ENCODE data around the gene CDC27.
"Not testable (repeated sequence)": the region's sequence is repeated elsewhere in the genome, so short reads cannot be mapped to it uniquely, and the experiment has no call there.

CDC27 gene, protein sequence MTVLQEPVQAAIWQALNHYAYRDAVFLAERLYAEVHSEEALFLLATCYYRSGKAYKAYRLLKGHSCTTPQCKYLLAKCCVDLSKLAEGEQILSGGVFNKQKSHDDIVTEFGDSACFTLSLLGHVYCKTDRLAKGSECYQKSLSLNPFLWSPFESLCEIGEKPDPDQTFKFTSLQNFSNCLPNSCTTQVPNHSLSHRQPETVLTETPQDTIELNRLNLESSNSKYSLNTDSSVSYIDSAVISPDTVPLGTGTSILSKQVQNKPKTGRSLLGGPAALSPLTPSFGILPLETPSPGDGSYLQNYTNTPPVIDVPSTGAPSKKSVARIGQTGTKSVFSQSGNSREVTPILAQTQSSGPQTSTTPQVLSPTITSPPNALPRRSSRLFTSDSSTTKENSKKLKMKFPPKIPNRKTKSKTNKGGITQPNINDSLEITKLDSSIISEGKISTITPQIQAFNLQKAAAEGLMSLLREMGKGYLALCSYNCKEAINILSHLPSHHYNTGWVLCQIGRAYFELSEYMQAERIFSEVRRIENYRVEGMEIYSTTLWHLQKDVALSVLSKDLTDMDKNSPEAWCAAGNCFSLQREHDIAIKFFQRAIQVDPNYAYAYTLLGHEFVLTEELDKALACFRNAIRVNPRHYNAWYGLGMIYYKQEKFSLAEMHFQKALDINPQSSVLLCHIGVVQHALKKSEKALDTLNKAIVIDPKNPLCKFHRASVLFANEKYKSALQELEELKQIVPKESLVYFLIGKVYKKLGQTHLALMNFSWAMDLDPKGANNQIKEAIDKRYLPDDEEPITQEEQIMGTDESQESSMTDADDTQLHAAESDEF

GRCh38 chr17:47188876-47189731 lies at the start of gene CDC27:
Gene CDC27, minus strand, starts transcription at chr17:47189295. Its CDS starts 123 bp downstream, at chr17:47189172.
- DNase-seq (ENCODE audit: low read depth) = peak; percentile 100

DNA sequence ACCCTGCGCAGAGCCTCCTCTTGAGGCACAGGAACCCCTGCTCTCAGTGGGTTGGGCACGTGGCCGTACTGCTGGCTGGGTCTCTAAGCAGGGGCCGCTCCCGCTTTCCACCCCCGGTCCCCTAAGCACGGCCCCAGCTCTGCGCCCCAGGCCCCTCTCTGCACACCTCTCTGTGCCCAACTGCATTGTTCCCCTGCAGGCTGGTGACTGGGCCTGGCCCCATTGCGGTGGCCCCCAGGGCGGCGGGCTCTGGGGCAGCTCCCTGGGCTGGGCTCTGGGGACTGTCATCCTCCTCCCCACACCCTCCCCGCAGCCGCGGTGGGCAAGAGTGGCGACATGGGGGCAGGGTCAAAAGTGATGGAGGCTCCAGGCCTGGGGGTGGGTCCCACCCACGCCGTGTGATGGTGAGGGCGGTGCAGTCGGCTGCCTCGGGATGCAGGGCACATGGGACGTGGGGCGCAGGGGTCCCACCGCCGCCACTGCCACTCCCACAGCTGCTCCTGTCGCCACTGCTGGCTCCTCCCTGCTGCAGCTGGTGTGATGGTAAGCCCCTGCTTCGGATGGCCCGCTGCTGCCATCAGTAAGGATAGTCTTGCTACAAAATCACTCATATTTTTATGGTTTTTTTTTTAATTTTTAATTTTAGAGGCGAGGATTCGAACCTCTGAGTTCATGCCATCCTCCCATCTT lies 49.4 kb upstream of the CDC27 start:
- no peak for DNase-seq (ENCODE audit: low read depth)

DNA sequence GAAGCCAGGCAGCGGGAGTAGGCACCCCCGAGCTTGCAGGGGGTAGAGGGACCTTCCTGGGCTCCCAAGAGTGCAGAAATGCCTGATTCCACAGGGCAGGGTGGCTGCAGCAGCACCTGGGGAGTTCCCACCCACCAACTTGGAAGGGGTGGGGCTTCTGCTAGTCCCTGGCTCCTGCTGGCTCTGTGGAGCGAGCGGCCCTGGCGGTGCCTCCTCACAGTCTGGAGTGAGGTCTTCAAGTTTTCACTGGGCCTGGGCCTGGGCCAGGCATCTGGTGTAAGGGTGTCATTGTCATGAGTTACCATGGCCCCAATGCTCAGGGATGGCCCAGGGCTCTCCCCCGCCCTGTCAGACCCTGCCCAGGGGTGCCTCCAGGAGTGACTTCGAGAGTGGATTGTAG lies 48.7 kb upstream of the CDC27 start:
- no peak for DNase-seq (ENCODE audit: low read depth)

GRCh38 chr17:47235923-47236322 lies 46.8 kb upstream of the CDC27 start:
- DNase-seq (ENCODE audit: low read depth) = no peak

GRCh38 chr17:47235506-47235905 lies 46.4 kb upstream of the CDC27 start:
- DNase-seq (ENCODE audit: low read depth) = no peak

DNA sequence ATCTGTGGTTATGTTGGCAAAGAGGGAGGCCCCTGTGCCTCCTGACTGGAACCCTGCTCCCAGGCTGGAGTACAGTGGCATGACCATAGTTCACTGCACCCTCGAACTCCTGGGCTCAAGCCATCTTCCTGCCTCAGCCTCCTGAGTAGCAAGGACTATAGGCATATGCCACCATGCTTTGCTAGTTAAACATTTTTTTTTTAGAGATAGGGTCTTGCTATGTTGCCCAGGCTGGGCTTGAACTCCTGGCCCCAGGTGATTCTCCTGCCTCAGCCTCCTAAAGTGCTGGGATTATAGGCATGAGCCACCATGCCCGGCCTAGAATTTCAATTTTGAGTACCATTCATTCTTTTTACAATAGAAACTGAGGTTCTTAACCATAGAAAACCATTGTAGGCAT lies 43.4 kb upstream of the CDC27 start:
- DNase-seq (ENCODE audit: low read depth) = no peak

GRCh38 chr17:47231866-47232265 lies 42.8 kb upstream of the CDC27 start:
- DNase-seq (ENCODE audit: low read depth) = no peak

- DNase-seq (ENCODE audit: low read depth) = no peak
Measured at GRCh38 chr17:47231334-47231733, 42.2 kb upstream of the CDC27 start.

- DNase-seq (ENCODE audit: low read depth) = no peak
Measured at GRCh38 chr17:47230864-47231263, 41.8 kb upstream of the CDC27 start.

GRCh38 chr17:47229535-47230443 lies 40.7 kb upstream of the CDC27 start:
- peak; percentile 57 for DNase-seq (ENCODE audit: low read depth)

- DNase-seq (ENCODE audit: low read depth) = no peak
Measured at GRCh38 chr17:47227862-47228261, 38.8 kb upstream of the CDC27 start.

DNA sequence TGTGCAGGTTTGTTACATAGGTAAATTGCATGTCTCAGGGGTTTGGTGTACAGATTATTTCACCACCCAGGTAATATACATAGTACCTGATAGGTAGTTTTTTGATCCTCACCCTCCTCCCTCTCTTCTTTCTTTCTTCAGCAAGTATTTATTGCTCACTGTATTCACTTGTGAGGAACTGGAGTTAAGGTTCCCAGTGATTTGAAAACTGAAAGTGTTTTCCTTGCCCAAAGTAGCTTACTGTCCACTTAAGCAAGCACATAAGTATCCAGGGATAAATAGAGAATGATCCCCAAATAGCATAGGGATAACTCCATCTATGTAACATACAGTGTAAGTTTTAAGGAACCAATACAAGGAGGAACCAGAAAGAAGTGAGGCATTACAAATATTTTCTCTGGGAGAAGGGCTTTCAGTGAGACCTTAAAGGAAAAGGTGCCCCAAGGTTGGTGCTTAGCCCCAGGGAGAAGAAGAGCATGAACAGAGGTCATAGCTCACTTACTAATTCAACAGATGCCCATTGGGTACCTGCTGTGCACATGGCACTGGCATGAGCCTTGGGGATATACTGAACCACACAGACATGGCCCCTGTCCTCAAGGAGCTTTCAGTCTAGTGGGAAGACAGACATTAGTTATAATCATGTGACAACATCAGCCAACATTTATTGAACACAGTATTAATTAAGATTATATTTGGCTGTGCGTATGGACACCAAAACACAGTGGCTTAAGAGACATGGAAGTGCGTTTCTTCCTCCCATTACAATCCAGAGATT lies 37.0 kb upstream of the CDC27 start:
- DNase-seq (ENCODE audit: low read depth) = no peak

DNA sequence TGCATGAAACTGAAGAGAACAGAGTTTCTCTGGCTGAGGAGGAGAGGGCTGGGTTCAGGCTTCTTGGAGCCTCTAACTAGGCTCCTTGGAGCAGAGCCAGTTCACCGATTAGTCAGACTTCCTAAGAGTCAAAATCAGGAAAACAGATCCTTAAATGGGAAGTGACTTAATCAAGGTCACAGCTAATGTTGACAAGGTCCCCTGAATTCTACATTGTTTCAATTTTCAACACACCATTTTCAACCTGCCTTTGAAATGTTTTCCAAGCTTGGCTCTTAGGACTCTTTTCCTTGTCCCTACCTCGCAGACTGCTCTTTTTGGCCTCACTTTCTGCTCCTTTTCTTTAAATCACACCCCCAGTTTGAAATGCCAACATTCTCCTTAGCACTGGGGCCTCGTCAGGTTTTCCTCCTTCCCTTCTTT lies 36.4 kb upstream of the CDC27 start:
- DNase-seq (ENCODE audit: low read depth) = no peak

- DNase-seq (ENCODE audit: low read depth) = no peak
Measured at GRCh38 chr17:47224966-47225365, 35.9 kb upstream of the CDC27 start.

- DNase-seq (ENCODE audit: low read depth) = not testable (repeated sequence)
Measured at GRCh38 chr17:47224077-47224476, 35.0 kb upstream of the CDC27 start.

- DNase-seq (ENCODE audit: low read depth) = no peak
Measured at GRCh38 chr17:47223460-47223859, 34.4 kb upstream of the CDC27 start.

GRCh38 chr17:47223007-47223406 lies 33.9 kb upstream of the CDC27 start:
- DNase-seq (ENCODE audit: low read depth) = no peak

DNA sequence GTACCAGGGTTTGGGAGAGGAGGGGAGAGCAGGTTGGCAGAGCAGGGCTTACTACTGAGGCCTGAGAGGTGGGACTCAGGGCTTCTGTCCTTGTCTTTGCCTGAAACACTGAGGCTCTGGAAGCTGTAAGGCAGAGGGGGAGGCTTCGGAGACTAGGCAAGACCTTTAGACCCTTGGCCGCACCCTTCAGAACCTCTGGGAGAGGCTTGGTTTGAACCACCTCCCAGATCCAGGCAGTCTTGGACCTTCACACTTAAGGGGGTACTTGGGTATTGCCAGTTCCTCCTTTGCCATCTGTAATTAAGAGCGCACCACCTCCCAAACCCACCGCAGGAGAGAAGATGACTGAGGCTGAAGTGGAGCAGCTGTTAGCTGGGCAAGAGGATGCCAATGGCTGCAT lies 33.0 kb upstream of the CDC27 start:
- DNase-seq (ENCODE audit: low read depth) = no peak

DNA sequence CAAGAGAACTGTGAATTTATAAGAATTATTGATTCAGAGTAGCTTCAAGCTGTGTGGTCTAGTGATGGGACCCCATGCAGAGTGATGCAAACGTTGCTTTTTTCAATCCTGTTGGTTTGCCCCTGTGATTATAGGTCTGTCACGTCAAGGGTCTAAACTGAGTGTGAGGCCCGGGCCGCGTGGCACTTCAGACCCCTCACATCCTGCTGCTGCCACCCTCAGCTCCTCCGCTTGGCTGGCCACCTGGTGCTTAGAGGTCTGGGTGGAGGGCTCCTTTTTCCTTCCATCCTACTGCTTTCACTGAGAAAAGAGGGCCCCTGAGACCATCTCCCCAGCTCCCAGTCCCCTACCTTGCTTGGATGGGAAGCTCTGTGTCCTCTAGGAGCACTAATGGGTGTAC lies 32.1 kb upstream of the CDC27 start:
- no peak for DNase-seq (ENCODE audit: low read depth)

DNA sequence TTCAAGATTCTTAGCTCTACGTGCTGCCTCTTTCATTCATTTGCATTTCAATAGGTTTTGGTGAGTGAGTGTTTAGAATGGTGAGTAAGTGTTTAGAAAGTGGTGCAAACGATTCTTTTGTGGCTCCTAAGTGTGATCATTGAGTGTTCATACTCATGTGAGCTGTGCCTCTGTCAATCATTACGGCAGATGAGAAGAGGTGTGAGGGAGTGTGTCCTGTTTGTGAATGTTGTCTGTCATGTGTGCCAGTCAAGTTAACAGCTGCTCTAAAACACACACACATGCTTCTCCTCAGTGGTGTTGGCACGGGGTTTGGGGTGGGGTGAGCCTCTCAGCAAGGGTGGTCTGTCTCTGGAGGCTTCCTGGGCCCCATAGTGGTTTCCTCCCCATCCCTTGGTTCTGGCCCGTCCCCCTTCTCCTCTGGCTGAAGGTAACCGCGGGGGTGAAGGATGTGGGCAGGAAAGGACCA lies 31.5 kb upstream of the CDC27 start:
- no peak for DNase-seq (ENCODE audit: low read depth)
